HG03135 (cell line): ENCODE data around the gene COL9A1.
"Not testable (repeated sequence)": the region's sequence is repeated elsewhere in the genome, so short reads cannot be mapped to it uniquely, and the experiment has no call there.

Experiments
- ATAC-seq: cut with Tn5 transposase; IDR thresholded peaks from one replicate; pipeline ENCODE4 v1.9.1; 2021; ENCODE audit warnings: mild to moderate bottlenecking, moderate library complexity; ENCODE audit not compliant: unreplicated experiment

COL9A1 gene

GRCh38 chr6:70303034-70303525, at the start of gene COL9A1:
TSS of gene COL9A1 (minus strand) at chr6:70303084. CDS start at chr6:70302924, 160 bp downstream.
- no peak for ATAC-seq

GRCh38 chr6:70351461-70351860, 48.6 kb upstream of the COL9A1 start:
- ATAC-seq: no peak

- no peak for ATAC-seq
Measured at GRCh38 chr6:70345619-70346018, 42.7 kb upstream of the COL9A1 start.

- ATAC-seq: no peak
Measured at GRCh38 chr6:70343313-70343712, 40.4 kb upstream of the COL9A1 start.

- ATAC-seq: not testable (repeated sequence)
Measured at GRCh38 chr6:70339810-70340209, 36.9 kb upstream of the COL9A1 start.

- ATAC-seq: no peak
Measured at GRCh38 chr6:70338775-70339174, 35.9 kb upstream of the COL9A1 start.

- no peak for ATAC-seq
Measured at GRCh38 chr6:70337743-70338105, 34.8 kb upstream of the COL9A1 start.

GRCh38 chr6:70336996-70337742, 34.3 kb upstream of the COL9A1 start:
- ATAC-seq: no peak

GRCh38 chr6:70327036-70327435, 24.2 kb upstream of the COL9A1 start:
- ATAC-seq: no peak

GRCh38 chr6:70325009-70325408, 22.1 kb upstream of the COL9A1 start:
- ATAC-seq: no peak

- ATAC-seq: not testable (repeated sequence)
Measured at GRCh38 chr6:70317799-70318198, 14.9 kb upstream of the COL9A1 start.

GRCh38 chr6:70315079-70315751, 12.3 kb upstream of the COL9A1 start:
- ATAC-seq: no peak

- ATAC-seq: no peak
Measured at GRCh38 chr6:70314296-70314695, 11.4 kb upstream of the COL9A1 start.

GRCh38 chr6:70312165-70312745, 9.4 kb upstream of the COL9A1 start:
- ATAC-seq: no peak

- no peak for ATAC-seq
Measured at GRCh38 chr6:70310063-70310694, 7.3 kb upstream of the COL9A1 start.

GRCh38 chr6:70309243-70309642, 6.4 kb upstream of the COL9A1 start:
- ATAC-seq: no peak

GRCh38 chr6:70308142-70308541, 5.3 kb upstream of the COL9A1 start:
- ATAC-seq: not testable (repeated sequence)

- no peak for ATAC-seq
Measured at GRCh38 chr6:70307008-70307407, 4.1 kb upstream of the COL9A1 start.

GRCh38 chr6:70304616-70305015, 1.7 kb upstream of the COL9A1 start:
- ATAC-seq: no peak

GRCh38 chr6:70299456-70299855, 3.4 kb downstream of the COL9A1 start:
- no peak for ATAC-seq

GRCh38 chr6:70298068-70298467, 4.8 kb downstream of the COL9A1 start:
- ATAC-seq: no peak
